Liver (tissue), 9 donors: Measurements from ENCODE around the gene PCAT6. TPM values are rescaled to one million over a fixed set of nuclear protein-coding genes. Genes with fewer than 3 reads are reported as not detected.

Source experiments
- DNase-seq: peaks from one replicate; pipeline ENCODE4 v3.0.0-alpha.2; 2017; ENCODE audit warnings: low spot score
- H3K27ac ChIP-seq, 2 donors: one replicate each; pipeline ENCODE4 v1.7.0; 2013; ENCODE audit warnings: inconsistent platforms in 2 of 2, low read length in 2 of 2, control low read depth in 1 of 2, low read depth in 1 of 2, mild to moderate bottlenecking in 1 of 2
- H3K27me3 ChIP-seq, 4 donors: one replicate each; pipeline versions ENCODE4 v1.6.1 to v1.7.0; 2013; ENCODE audit warnings: low read length in 3 of 4, inconsistent platforms in 1 of 4, mild to moderate bottlenecking in 1 of 4, moderate library complexity in 1 of 4; ENCODE audit not compliant: control insufficient read depth in 4 of 4, insufficient read depth in 4 of 4
- H3K36me3 ChIP-seq, 4 donors: one replicate each; pipeline versions ENCODE4 v1.6.1 to v1.7.0; 2013; ENCODE audit warnings: low read length in 3 of 4, mild to moderate bottlenecking in 3 of 4, low read depth in 1 of 4, moderate library complexity in 1 of 4; ENCODE audit not compliant: control insufficient read depth in 4 of 4, insufficient read depth in 3 of 4
- H3K4me1 ChIP-seq, 4 donors: one replicate each; pipeline versions ENCODE4 v1.6.1 to v1.7.0; 2013; ENCODE audit warnings: low read length in 3 of 4, mild to moderate bottlenecking in 3 of 4, moderate library complexity in 1 of 4; ENCODE audit not compliant: control insufficient read depth in 4 of 4, insufficient read depth in 4 of 4
- H3K4me3 ChIP-seq, 3 donors: one replicate each; pipeline versions ENCODE4 v1.6.1 to v1.7.0; 2013; ENCODE audit warnings: low read length in 3 of 3, control low read depth in 1 of 3, low read depth in 1 of 3, mild to moderate bottlenecking in 1 of 3
- H3K9ac ChIP-seq, 2 donors: one replicate each; pipeline ENCODE4 v1.7.0; 2013; ENCODE audit warnings: low read length in 2 of 2, mild to moderate bottlenecking in 2 of 2, moderate library complexity in 2 of 2, control low read depth in 1 of 2, low read depth in 1 of 2
- H3K9me3 ChIP-seq, 4 donors: one replicate each; pipeline versions ENCODE4 v1.6.1 to v1.7.0; 2013; ENCODE audit warnings: low read length in 3 of 4; ENCODE audit not compliant: control insufficient read depth in 4 of 4
- EGR1 ChIP-seq, 2 donors: IDR thresholded peaks; 2 replicates each; pipeline ENCODE4 v1.6.1; 2016 to 2018; ENCODE audit warnings: antibody characterized with exemption in 2 of 2, low read depth in 2 of 2
- FOXA1 ChIP-seq: IDR thresholded peaks from 2 replicates; pipeline ENCODE4 v1.6.1; 2016; ENCODE audit warnings: antibody characterized with exemption
- FOXA2 ChIP-seq: IDR thresholded peaks from 2 replicates; pipeline ENCODE4 v1.6.1; 2016; ENCODE audit warnings: antibody characterized with exemption
- GABPA ChIP-seq, 2 donors: IDR thresholded peaks in 1 of 2; conservative IDR thresholded peaks in 1 of 2; 2 replicates each; pipeline ENCODE4 v1.6.1; 2016; ENCODE audit warnings: antibody characterized with exemption in 2 of 2, mild to moderate bottlenecking in 1 of 2, moderate library complexity in 1 of 2
- HNF4A ChIP-seq, 2 donors: conservative IDR thresholded peaks; 2 replicates each; pipeline ENCODE4 v1.6.1; 2016; ENCODE audit warnings: antibody characterized with exemption in 2 of 2, mild to moderate bottlenecking in 2 of 2
- JUND ChIP-seq, 2 donors: IDR thresholded peaks; 2 replicates each; pipeline ENCODE4 v1.6.1; 2016; ENCODE audit warnings: antibody characterized with exemption in 2 of 2
- NR2F2 ChIP-seq: IDR thresholded peaks from 2 replicates; pipeline ENCODE4 v1.6.1; 2016; ENCODE audit warnings: antibody characterized with exemption
- RXRA ChIP-seq, 2 donors: IDR thresholded peaks; 2 replicates each; pipeline ENCODE4 v1.6.1; 2017 to 2018; ENCODE audit warnings: antibody characterized with exemption in 2 of 2, mild to moderate bottlenecking in 1 of 2
- SP1 ChIP-seq: IDR thresholded peaks from 2 replicates; pipeline ENCODE4 v1.6.1; 2018; ENCODE audit warnings: antibody characterized with exemption, mild to moderate bottlenecking
- TAF1 ChIP-seq: conservative IDR thresholded peaks from 2 replicates; pipeline ENCODE4 v1.6.1; 2016; ENCODE audit warnings: antibody characterized with exemption, mild to moderate bottlenecking
- YY1 ChIP-seq: IDR thresholded peaks from 2 replicates; pipeline ENCODE4 v1.6.1; 2016; ENCODE audit warnings: antibody characterized with exemption, mild to moderate bottlenecking
- WGBS: extraction: QIAGEN DNeasy Blood & Tissue Kit; methylation state at CpG from one replicate; pipeline ENCODE4 v1.1.7; 2013; 5-methylcytosine and 5-hydroxymethylcytosine counted together
- polyA plus RNA-seq, 2 donors: library from polyadenylated mRNA; stranded (reverse) in 1 of 2; unstranded in 1 of 2; fragments of 200-250 nt in 1 of 2; fragments of >200 nt in 1 of 2; fragmentation: Nextera tagmentation in 1 of 2; extraction: Ambion mirVana in 1 of 2; gene quantifications; one replicate each; pipeline versions ENCODE4 v1.2.1 to v1.2.3, GENCODE V29; 2013 to 2015
- total RNA-seq, 2 donors: library from RNA; depleted of rRNA; stranded (reverse); fragments of >200 nt; gene quantifications; one replicate each; pipeline ENCODE4 v1.2.3, GENCODE V29; 2014
- TF ChIP-seq, protein P1 (sequence below): IDR thresholded peaks from 2 replicates; pipeline ENCODE4 v1.6.1; 2016; ENCODE audit warnings: antibody characterized with exemption
- TF ChIP-seq, protein P2 (sequence below): IDR thresholded peaks from 2 replicates; pipeline ENCODE4 v1.6.1; 2016; ENCODE audit warnings: antibody characterized with exemption, mild to moderate bottlenecking
- TF ChIP-seq, protein P3 (sequence below): IDR thresholded peaks from 2 replicates; pipeline ENCODE4 v1.6.1; 2016; ENCODE audit warnings: antibody characterized with exemption
- TF ChIP-seq, protein P4 (sequence below): IDR thresholded peaks from 2 replicates; pipeline ENCODE4 v1.6.1; 2016; ENCODE audit warnings: antibody characterized with exemption
- TF ChIP-seq, protein P5 (sequence below): fragments of 150-350 bp; IDR thresholded peaks from 2 replicates; pipeline ENCODE4 v1.5.1; 2017; ENCODE audit warnings: improper control_type of control experiment, low read depth, low read length; ENCODE audit not compliant: missing input control
- donor health status: healthy.
- donor health status: healthy.
- donor health status: healthy.
- donor health status: healthy.
- donor health status: healthy.

Gene PCAT6
- total and polyA plus RNA-seq, 4 donors = 0.23 to 1.2 TPM; not detected in 2

DNA sequence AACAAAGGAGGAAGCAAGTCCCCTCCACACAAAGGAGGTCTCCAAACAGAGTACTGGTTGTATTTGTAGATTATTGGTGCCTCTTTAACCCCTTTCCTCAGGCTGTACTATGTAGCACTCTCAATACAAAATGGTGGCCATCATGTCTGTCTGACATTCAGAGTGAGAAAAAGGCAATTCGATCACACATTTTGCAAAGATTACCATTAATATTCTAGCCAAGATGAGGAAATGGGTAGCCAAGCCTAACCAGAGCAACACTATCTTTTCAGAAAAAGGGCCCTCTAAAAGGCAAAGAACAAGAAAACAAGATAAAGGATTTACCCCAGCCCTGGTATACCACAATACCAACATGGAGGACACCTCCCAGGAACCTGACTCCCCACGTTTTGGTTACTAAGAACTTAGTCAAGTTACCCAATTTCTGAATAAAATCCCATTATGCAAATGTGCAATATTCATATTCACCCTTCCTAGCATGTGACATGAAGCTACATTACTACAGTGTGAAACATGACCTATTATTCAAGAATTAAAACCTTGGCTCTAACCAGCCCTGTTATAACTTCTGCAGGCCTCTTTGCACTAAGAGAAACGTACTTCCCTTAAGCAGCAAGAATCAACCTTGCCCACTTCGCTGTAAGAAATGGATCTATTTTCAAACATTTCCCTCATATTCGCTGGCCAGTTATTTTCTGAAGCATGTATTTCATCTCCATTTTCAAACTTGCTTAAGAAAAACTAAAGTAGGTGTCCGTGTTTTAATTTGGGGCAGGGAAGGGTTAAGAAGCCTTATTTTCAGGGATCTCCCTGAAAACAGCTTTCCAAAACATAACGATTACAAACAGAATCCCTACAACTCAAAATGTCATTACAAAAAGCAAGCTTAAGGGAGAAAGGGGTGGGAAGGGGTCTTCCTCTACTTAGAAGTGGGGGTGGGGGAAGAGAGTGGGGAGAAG is 4.6 kb upstream of the PCAT6 start:
- TF ChIP-seq, protein P1, sequence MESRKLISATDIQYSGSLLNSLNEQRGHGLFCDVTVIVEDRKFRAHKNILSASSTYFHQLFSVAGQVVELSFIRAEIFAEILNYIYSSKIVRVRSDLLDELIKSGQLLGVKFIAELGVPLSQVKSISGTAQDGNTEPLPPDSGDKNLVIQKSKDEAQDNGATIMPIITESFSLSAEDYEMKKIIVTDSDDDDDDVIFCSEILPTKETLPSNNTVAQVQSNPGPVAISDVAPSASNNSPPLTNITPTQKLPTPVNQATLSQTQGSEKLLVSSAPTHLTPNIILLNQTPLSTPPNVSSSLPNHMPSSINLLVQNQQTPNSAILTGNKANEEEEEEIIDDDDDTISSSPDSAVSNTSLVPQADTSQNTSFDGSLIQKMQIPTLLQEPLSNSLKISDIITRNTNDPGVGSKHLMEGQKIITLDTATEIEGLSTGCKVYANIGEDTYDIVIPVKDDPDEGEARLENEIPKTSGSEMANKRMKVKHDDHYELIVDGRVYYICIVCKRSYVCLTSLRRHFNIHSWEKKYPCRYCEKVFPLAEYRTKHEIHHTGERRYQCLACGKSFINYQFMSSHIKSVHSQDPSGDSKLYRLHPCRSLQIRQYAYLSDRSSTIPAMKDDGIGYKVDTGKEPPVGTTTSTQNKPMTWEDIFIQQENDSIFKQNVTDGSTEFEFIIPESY = no peak
- no peak for TF ChIP-seq EGR1 (IDR thresholded peaks at IDR 0.05; ENCODE audit: low read depth in 2 of 2)
- no peak for TF ChIP-seq NR2F2
- TF ChIP-seq HNF4A (conservative IDR thresholded peaks at IDR 0.05) = no peak
- TF ChIP-seq, protein P2, sequence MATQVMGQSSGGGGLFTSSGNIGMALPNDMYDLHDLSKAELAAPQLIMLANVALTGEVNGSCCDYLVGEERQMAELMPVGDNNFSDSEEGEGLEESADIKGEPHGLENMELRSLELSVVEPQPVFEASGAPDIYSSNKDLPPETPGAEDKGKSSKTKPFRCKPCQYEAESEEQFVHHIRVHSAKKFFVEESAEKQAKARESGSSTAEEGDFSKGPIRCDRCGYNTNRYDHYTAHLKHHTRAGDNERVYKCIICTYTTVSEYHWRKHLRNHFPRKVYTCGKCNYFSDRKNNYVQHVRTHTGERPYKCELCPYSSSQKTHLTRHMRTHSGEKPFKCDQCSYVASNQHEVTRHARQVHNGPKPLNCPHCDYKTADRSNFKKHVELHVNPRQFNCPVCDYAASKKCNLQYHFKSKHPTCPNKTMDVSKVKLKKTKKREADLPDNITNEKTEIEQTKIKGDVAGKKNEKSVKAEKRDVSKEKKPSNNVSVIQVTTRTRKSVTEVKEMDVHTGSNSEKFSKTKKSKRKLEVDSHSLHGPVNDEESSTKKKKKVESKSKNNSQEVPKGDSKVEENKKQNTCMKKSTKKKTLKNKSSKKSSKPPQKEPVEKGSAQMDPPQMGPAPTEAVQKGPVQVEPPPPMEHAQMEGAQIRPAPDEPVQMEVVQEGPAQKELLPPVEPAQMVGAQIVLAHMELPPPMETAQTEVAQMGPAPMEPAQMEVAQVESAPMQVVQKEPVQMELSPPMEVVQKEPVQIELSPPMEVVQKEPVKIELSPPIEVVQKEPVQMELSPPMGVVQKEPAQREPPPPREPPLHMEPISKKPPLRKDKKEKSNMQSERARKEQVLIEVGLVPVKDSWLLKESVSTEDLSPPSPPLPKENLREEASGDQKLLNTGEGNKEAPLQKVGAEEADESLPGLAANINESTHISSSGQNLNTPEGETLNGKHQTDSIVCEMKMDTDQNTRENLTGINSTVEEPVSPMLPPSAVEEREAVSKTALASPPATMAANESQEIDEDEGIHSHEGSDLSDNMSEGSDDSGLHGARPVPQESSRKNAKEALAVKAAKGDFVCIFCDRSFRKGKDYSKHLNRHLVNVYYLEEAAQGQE = no peak
- TF ChIP-seq, protein P3, sequence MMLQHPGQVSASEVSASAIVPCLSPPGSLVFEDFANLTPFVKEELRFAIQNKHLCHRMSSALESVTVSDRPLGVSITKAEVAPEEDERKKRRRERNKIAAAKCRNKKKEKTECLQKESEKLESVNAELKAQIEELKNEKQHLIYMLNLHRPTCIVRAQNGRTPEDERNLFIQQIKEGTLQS = no peak
- TF ChIP-seq, protein P4, sequence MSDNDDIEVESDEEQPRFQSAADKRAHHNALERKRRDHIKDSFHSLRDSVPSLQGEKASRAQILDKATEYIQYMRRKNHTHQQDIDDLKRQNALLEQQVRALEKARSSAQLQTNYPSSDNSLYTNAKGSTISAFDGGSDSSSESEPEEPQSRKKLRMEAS = no peak
- TF ChIP-seq RXRA (IDR thresholded peaks at IDR 0.05) = no peak
- no peak for TF ChIP-seq JUND (IDR thresholded peaks at IDR 0.05)
- TF ChIP-seq, protein P5, sequence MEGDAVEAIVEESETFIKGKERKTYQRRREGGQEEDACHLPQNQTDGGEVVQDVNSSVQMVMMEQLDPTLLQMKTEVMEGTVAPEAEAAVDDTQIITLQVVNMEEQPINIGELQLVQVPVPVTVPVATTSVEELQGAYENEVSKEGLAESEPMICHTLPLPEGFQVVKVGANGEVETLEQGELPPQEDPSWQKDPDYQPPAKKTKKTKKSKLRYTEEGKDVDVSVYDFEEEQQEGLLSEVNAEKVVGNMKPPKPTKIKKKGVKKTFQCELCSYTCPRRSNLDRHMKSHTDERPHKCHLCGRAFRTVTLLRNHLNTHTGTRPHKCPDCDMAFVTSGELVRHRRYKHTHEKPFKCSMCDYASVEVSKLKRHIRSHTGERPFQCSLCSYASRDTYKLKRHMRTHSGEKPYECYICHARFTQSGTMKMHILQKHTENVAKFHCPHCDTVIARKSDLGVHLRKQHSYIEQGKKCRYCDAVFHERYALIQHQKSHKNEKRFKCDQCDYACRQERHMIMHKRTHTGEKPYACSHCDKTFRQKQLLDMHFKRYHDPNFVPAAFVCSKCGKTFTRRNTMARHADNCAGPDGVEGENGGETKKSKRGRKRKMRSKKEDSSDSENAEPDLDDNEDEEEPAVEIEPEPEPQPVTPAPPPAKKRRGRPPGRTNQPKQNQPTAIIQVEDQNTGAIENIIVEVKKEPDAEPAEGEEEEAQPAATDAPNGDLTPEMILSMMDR = no peak
- TF ChIP-seq TAF1 = no peak
- TF ChIP-seq YY1 = no peak
- TF ChIP-seq FOXA1 = no peak
- TF ChIP-seq FOXA2 = no peak
- TF ChIP-seq GABPA (IDR thresholded peaks at IDR 0.05 in 1 of 2, conservative IDR thresholded peaks at IDR 0.05 in 1 of 2) = no peak
- no peak for TF ChIP-seq SP1
- H3K9me3 ChIP-seq = no peaks in the 10 kb centered on the region
- H3K27me3 ChIP-seq = no peaks in the 10 kb centered on the region
- H3K9ac ChIP-seq = peak overlapping the region; percentile 13 to 16
- no peak for DNase-seq
- H3K27ac ChIP-seq = no peak overlapping the region
- H3K4me1 ChIP-seq = peaks cover 1 to 23% (median 16%) of the 10 kb centered on the region in 4 donors
- H3K4me3 ChIP-seq = peak overlapping the region; percentile 53 to 99 (median 98)
- WGBS = 53% methylated on average over 7 of the region's 7 CpGs
- no peaks in the 10 kb centered on the region for H3K36me3 ChIP-seq
